ENCODE results near the gene OSTC. TPM values are rescaled to one million over a fixed set of nuclear protein-coding genes. Genes with fewer than 3 reads are reported as not detected.

The OSTC gene
- total RNA-seq, 1 donor from 2014 or later: 272 TPM

- peaks cover 48% of the 10 kb centered on the region for H3K36me3 Mint-ChIP-seq (ENCODE audit: low read depth)
- no peak for DNase-seq (ENCODE audit: low spot score)
- no peaks in the 10 kb centered on the region for H3K27me3 Mint-ChIP-seq (ENCODE audit: low read depth)
- H3K4me1 Mint-ChIP-seq (ENCODE audit: low read depth): peaks cover 17% of the 10 kb centered on the region
- H3K27ac Mint-ChIP-seq (ENCODE audit: unreplicated experiment): no peak overlapping the region
- no peak for TF ChIP-seq CTCF (IDR thresholded peaks at IDR 0.05)
- H3K9me3 Mint-ChIP-seq (ENCODE audit: low read depth): no peaks in the 10 kb centered on the region
- H3K4me3 Mint-ChIP-seq (ENCODE audit: unreplicated experiment): no peak overlapping the region
These were observed 22.0 kb upstream of the OSTC start for GRCh38 chr4:108628411-108628810.

GRCh38 chr4:108635070-108635655 is 15.2 kb upstream of the OSTC start:
- DNase-seq (ENCODE audit: low spot score): no peak
- Mint-ChIP-seq H3K27me3 (ENCODE audit: low read depth) (no peaks in the 10 kb centered on the region), H3K36me3 (ENCODE audit: low read depth) (peaks cover 24% of the 10 kb centered on the region), H3K27ac (ENCODE audit: unreplicated experiment) (peak overlapping the region; percentile 49), H3K4me1 (ENCODE audit: low read depth) (peaks cover 3% of the 10 kb centered on the region), H3K9me3 (ENCODE audit: low read depth) (no peaks in the 10 kb centered on the region), H3K4me3 (ENCODE audit: unreplicated experiment) (no peak overlapping the region)
- TF ChIP-seq CTCF (IDR thresholded peaks at IDR 0.05): no peak

GRCh38 chr4:108636246-108636645 is 14.2 kb upstream of the OSTC start:
- no peak for DNase-seq (ENCODE audit: low spot score)
- TF ChIP-seq CTCF (IDR thresholded peaks at IDR 0.05): no peak
- Mint-ChIP-seq H3K9me3 (ENCODE audit: low read depth) (no peaks in the 10 kb centered on the region), H3K4me3 (ENCODE audit: unreplicated experiment) (no peak overlapping the region), H3K27me3 (ENCODE audit: low read depth) (no peaks in the 10 kb centered on the region), H3K4me1 (ENCODE audit: low read depth) (peaks cover 3% of the 10 kb centered on the region), H3K27ac (ENCODE audit: unreplicated experiment) (no peak overlapping the region), H3K36me3 (ENCODE audit: low read depth) (peaks cover 18% of the 10 kb centered on the region)

GRCh38 chr4:108637856-108638255 is 12.5 kb upstream of the OSTC start:
- H3K27me3 Mint-ChIP-seq (ENCODE audit: low read depth): no peaks in the 10 kb centered on the region
- no peak for DNase-seq (ENCODE audit: low spot score)
- H3K36me3 Mint-ChIP-seq (ENCODE audit: low read depth): peaks cover 13% of the 10 kb centered on the region
- no peaks in the 10 kb centered on the region for H3K9me3 Mint-ChIP-seq (ENCODE audit: low read depth)
- no peak overlapping the region for H3K27ac Mint-ChIP-seq (ENCODE audit: unreplicated experiment)
- H3K4me1 Mint-ChIP-seq (ENCODE audit: low read depth): peaks cover 3% of the 10 kb centered on the region
- H3K4me3 Mint-ChIP-seq (ENCODE audit: unreplicated experiment): no peak overlapping the region
- TF ChIP-seq CTCF (IDR thresholded peaks at IDR 0.05): peak; percentile 63

GRCh38 chr4:108644237-108644636 is 6.2 kb upstream of the OSTC start:
- DNase-seq (ENCODE audit: low spot score): no peak
- peak overlapping the region; percentile 2 for H3K27ac Mint-ChIP-seq (ENCODE audit: unreplicated experiment)
- no peaks in the 10 kb centered on the region for H3K36me3 Mint-ChIP-seq (ENCODE audit: low read depth)
- no peaks in the 10 kb centered on the region for H3K9me3 Mint-ChIP-seq (ENCODE audit: low read depth)
- H3K4me1 Mint-ChIP-seq (ENCODE audit: low read depth): peaks cover 10% of the 10 kb centered on the region
- H3K27me3 Mint-ChIP-seq (ENCODE audit: low read depth): no peaks in the 10 kb centered on the region
- H3K4me3 Mint-ChIP-seq (ENCODE audit: unreplicated experiment): no peak overlapping the region
- no peak for TF ChIP-seq CTCF (IDR thresholded peaks at IDR 0.05)

All from chondrocyte (in vitro differentiated cells).